Erythroblast (primary cell): Measurements from ENCODE around the gene LCN12.

Experiments used
- GATA1 ChIP-seq: IDR thresholded peaks from 2 replicates; pipeline ENCODE4 v1.6.1; 2011; ENCODE audit warnings: low read depth, mild to moderate bottlenecking, control low read depth, low read length, moderate library complexity
- POLR2A ChIP-seq: IDR thresholded peaks from 2 replicates; pipeline ENCODE4 v1.6.1; 2011; ENCODE audit warnings: mild to moderate bottlenecking, low read length

DNA sequence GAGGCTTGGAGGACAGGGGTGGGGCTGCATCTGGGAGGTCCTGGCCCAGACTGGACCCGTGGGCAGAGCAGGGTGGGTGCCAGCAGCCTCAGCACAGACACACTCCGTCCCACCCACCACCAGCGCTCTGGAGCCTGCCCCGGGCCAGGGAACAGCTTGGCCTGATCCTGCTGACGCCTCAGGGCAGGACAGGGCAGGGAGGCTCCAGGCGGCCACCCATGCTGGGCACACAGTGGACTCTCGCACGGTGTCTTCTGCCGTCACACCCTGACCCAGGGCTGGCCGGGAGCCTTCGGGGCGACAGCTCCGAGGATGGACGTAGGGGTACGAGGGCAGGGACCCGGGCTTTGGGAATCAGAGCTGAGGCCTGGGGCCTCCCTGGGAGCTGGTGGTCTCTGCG, 17.1 kb downstream of the LCN12 start:
- no peak for TF ChIP-seq POLR2A
- TF ChIP-seq GATA1 = no peak
